ENCODE data around the gene APBA1. TPM values are rescaled to one million over a fixed set of nuclear protein-coding genes. Genes with fewer than 3 reads are reported as not detected.

Gene APBA1
- total RNA-seq, 1 donor from 2014 or later, result 8.7 TPM

- Histone ChIP-seq H3K4me3 (no peak overlapping the region), H3K27ac (no peak overlapping the region), H3K36me3 (no peaks in the 10 kb centered on the region), H3K4me1 (no peaks in the 10 kb centered on the region), H3K9me3 (no peaks in the 10 kb centered on the region), H3K27me3 (no peaks in the 10 kb centered on the region)
- no peak for TF ChIP-seq CTCF (IDR thresholded peaks at IDR 0.05)
- no peak for DNase-seq (ENCODE audit: low spot score in 2 of 2)
- intact Hi-C loops (cut with DNase I), result no loop called here
These were observed 139.8 kb downstream of the APBA1 start for GRCh38 chr9:69532396-69532795.

- Histone ChIP-seq H3K27me3 (no peaks in the 10 kb centered on the region), H3K36me3 (no peaks in the 10 kb centered on the region), H3K9me3 (no peaks in the 10 kb centered on the region), H3K27ac (no peak overlapping the region), H3K4me1 (no peaks in the 10 kb centered on the region), H3K4me3 (no peak overlapping the region)
- DNase-seq (ENCODE audit: low spot score in 2 of 2), result no peak
- no peak for TF ChIP-seq CTCF (IDR thresholded peaks at IDR 0.05)
- intact Hi-C loops (cut with DNase I), result no loop called here
These were observed 144.7 kb downstream of the APBA1 start for GRCh38 chr9:69527454-69527853.

GRCh38 chr9:69526699-69527098 is 145.5 kb downstream of the APBA1 start:
- Histone ChIP-seq H3K4me1 (no peaks in the 10 kb centered on the region), H3K9me3 (no peaks in the 10 kb centered on the region), H3K27me3 (no peaks in the 10 kb centered on the region), H3K4me3 (no peak overlapping the region), H3K36me3 (no peaks in the 10 kb centered on the region), H3K27ac (no peak overlapping the region)
- no peak for TF ChIP-seq CTCF (IDR thresholded peaks at IDR 0.05)
- no peak for DNase-seq (ENCODE audit: low spot score in 2 of 2)
- intact Hi-C loops (cut with DNase I), result no loop called here

- H3K36me3 ChIP-seq, result peaks cover 8 to 9% of the 10 kb centered on the region in 2 donors
- intact Hi-C loops (cut with DNase I), result no loop called here
- H3K4me3 ChIP-seq, result no peak overlapping the region
- no peak overlapping the region for H3K27ac ChIP-seq
- no peaks in the 10 kb centered on the region for H3K9me3 ChIP-seq
- no peak for TF ChIP-seq CTCF (IDR thresholded peaks at IDR 0.05)
- no peaks in the 10 kb centered on the region for H3K4me1 ChIP-seq
- no peaks in the 10 kb centered on the region for H3K27me3 ChIP-seq
- no peak for DNase-seq (ENCODE audit: low spot score in 2 of 2)
These were observed 152.5 kb downstream of the APBA1 start for GRCh38 chr9:69519470-69520240.

- DNase-seq (ENCODE audit: low spot score in 2 of 2), result no peak
- H3K36me3 ChIP-seq, result peaks cover 8 to 9% of the 10 kb centered on the region in 2 donors
- TF ChIP-seq CTCF (IDR thresholded peaks at IDR 0.05), result no peak
These were observed 155.5 kb downstream of the APBA1 start for GRCh38 chr9:69516353-69517322.

More at GRCh38 chr9:69516353-69517322, 155.5 kb downstream of the APBA1 start:
- Histone ChIP-seq H3K27me3 (no peaks in the 10 kb centered on the region), H3K4me1 (no peaks in the 10 kb centered on the region), H3K4me3 (no peak overlapping the region), H3K27ac (no peak overlapping the region), H3K9me3 (no peaks in the 10 kb centered on the region)
- intact Hi-C loops (cut with DNase I), result no loop called here

All from ascending aorta (tissue), 2 donors.